ENCODE measurements around the gene NKIRAS2. TPM values are rescaled to one million over a fixed set of nuclear protein-coding genes. Genes with fewer than 3 reads are reported as not detected.

NKIRAS2 gene
- total RNA-seq, 1 donor = 27.1 TPM

- H3K4me3 ChIP-seq (ENCODE audit: low read depth, low read length) = no peak overlapping the region
- DNase-seq (ENCODE audit: low read depth) = no peak
- no peak for TF ChIP-seq CTCF (IDR thresholded peaks at IDR 0.05; ENCODE audit: insufficient read depth, low read length)
Measured at GRCh38 chr17:41985919-41986318, 34.0 kb upstream of the NKIRAS2 start.

DNA sequence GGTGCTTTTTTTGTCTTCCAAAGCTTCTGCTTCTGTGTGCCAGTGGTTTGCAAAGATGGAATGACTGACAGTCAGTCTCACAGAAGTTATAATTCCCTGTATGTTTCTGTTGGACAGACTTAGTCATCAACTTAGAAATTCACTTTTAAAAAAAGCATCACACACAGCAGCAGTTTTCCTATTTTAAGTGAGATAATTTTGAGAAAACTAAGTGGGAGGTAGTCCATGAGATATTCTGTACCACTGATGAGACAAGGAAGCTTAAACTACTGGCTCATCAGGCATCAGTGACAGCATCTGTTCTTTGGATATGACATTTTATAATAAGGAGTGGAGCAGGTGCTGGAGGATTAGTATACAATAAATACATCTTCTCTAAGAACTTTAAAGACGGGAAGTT, 33.3 kb upstream of the NKIRAS2 start:
- no peak overlapping the region for H3K4me3 ChIP-seq (ENCODE audit: low read depth, low read length)
- no peak for TF ChIP-seq CTCF (IDR thresholded peaks at IDR 0.05; ENCODE audit: insufficient read depth, low read length)
- DNase-seq (ENCODE audit: low read depth) = no peak

DNA sequence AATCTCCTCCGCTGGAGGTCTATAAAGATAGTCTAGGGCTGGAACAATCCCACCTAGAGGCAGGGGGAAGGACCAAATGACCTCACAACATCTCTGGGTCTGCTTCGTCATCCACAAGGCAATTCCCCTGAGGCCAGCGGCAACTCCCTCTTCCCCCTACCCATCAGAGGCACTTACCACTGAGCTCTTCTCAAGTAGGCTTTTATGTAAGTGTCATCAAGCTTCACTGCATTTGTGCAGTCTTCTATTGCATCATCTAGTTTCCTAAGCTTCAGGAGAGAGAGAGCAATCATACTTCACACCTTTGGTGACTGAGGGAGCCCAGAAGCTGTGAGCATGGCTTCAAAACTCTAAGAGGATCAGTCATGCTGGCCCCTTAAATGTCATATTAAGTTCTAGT, 32.2 kb upstream of the NKIRAS2 start:
- H3K4me3 ChIP-seq (ENCODE audit: low read depth, low read length) = no peak overlapping the region
- TF ChIP-seq CTCF (IDR thresholded peaks at IDR 0.05; ENCODE audit: insufficient read depth, low read length) = no peak
- no peak for DNase-seq (ENCODE audit: low read depth)

GRCh38 chr17:41988418-41988817, 31.5 kb upstream of the NKIRAS2 start:
- H3K4me3 ChIP-seq (ENCODE audit: low read depth, low read length) = no peak overlapping the region
- DNase-seq (ENCODE audit: low read depth) = no peak
- TF ChIP-seq CTCF (IDR thresholded peaks at IDR 0.05; ENCODE audit: insufficient read depth, low read length) = no peak

GRCh38 chr17:41989702-41990419, 30.0 kb upstream of the NKIRAS2 start:
- H3K4me3 ChIP-seq (ENCODE audit: low read depth, low read length) = no peak overlapping the region
- DNase-seq (ENCODE audit: low read depth) = no peak
- TF ChIP-seq CTCF (IDR thresholded peaks at IDR 0.05; ENCODE audit: insufficient read depth, low read length) = no peak

DNA sequence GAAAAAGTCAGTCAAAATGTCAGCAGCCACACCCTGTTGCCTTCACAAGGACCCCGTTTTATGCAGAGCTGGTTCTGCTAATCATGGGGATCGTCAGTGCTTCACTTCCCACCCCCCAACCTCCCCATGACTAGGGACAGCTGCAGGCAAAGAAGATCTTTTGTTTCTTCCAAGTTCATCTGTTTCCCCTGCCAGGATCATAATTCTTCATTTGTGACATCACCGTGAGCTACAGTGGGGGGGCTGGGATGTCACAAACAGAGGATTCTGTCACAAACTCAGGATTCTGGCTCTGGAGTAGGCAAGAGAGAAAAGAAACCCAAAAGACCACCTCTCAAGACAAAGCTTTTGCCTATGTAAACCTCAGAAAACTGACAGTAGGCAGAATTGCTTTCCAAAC, 27.3 kb upstream of the NKIRAS2 start:
- no peak overlapping the region for H3K4me3 ChIP-seq (ENCODE audit: low read depth, low read length)
- TF ChIP-seq CTCF (IDR thresholded peaks at IDR 0.05; ENCODE audit: insufficient read depth, low read length) = no peak
- no peak for DNase-seq (ENCODE audit: low read depth)

- no peak overlapping the region for H3K4me3 ChIP-seq (ENCODE audit: low read depth, low read length)
- TF ChIP-seq CTCF (IDR thresholded peaks at IDR 0.05; ENCODE audit: insufficient read depth, low read length) = no peak
- DNase-seq (ENCODE audit: low read depth) = no peak
Measured at GRCh38 chr17:41996855-41997164, 23.1 kb upstream of the NKIRAS2 start.

All from fibroblast of the aortic adventitia (primary cell).